Stimulated activated naive CD8-positive, alpha-beta T cell treated with anti-CD3 and anti-CD28 coated beads, Interleukin-15, amount 100 ng/mL, for 72 hours (primary cell): ENCODE measurements around the gene MED10.

ENCODE experiments used
- ATAC-seq: fragments of 150-1000 bp; cut with Tn5 transposase; 2 replicates; pipeline ENCODE4 v1.10.0; 2021; ENCODE audit warnings: mild to moderate bottlenecking, moderate library complexity
- DNase-seq, 2 donors: peaks; one replicate each; pipeline ENCODE4 v3.0.0; 2021 to 2022
- H3K27ac Mint-ChIP-seq, 2 donors: one replicate each; pipeline ENCODE4 v1.8.0; 2022; ENCODE audit warnings: mild to moderate bottlenecking in 2 of 2, mixed read lengths in 2 of 2, moderate library complexity in 2 of 2
- H3K27me3 Mint-ChIP-seq: one replicate; pipeline ENCODE4 v1.8.0; 2022; ENCODE audit warnings: mixed read lengths
- H3K4me1 Mint-ChIP-seq: one replicate; pipeline ENCODE4 v1.8.0; 2022; ENCODE audit warnings: mild to moderate bottlenecking, mixed read lengths
- H3K4me3 Mint-ChIP-seq, 2 donors: one replicate each; pipeline ENCODE4 v1.8.0; 2022; ENCODE audit warnings: mild to moderate bottlenecking in 2 of 2, mixed read lengths in 2 of 2, moderate library complexity in 1 of 2
- H3K9me3 Mint-ChIP-seq, 2 donors: one replicate each; pipeline ENCODE4 v1.8.0; 2022; ENCODE audit warnings: mixed read lengths in 2 of 2

MED10 gene

DNA sequence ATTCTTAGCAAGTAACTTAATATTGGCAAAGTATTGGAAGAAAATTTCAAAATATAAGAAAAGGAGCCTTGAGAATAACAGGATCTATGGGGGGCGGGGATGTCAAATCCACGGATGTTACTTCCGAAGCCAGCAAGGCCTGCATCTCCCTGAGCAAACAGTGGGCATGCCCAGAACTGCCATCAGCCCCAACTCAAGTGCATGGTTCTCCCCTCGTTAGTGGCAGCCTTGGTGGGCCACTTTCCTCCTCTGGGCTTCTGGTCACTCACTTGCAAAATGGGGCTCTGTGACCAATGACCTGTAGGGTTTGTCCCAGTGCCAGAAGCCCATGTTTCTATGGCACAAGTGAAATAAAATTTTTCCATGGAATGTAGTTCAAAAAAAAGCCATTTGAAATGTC, 27.2 kb upstream of the MED10 start:
- H3K9me3 Mint-ChIP-seq: no peaks in the 10 kb centered on the region
- H3K4me1 Mint-ChIP-seq: peaks cover 7% of the 10 kb centered on the region
- DNase-seq: no peak
- no peak overlapping the region for H3K4me3 Mint-ChIP-seq
- no peak for ATAC-seq
- H3K27ac Mint-ChIP-seq: no peak overlapping the region
- H3K27me3 Mint-ChIP-seq: peaks cover 38% of the 10 kb centered on the region

DNA sequence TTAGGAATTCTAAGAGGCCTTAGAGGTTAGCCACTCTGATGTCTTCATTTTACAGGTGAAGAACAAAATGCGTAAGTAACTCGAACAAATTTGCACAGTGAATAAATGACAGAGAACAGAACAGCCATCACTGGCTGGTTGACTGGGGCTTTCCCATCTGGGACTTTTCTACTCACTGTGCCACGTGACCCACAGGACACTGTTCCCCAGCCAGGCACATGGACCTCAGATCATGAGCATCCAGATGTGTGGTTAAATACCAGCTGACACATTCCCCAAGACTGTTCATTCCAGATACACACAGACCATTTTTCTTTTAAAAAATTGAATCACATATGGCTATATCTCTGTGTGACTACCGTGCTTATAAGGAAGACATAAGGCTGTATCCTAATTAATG, 25.8 kb upstream of the MED10 start:
- peaks cover 42% of the 10 kb centered on the region for H3K27me3 Mint-ChIP-seq
- no peak for ATAC-seq
- DNase-seq: no peak
- no peak overlapping the region for H3K27ac Mint-ChIP-seq
- H3K4me1 Mint-ChIP-seq: peaks cover 7% of the 10 kb centered on the region
- H3K4me3 Mint-ChIP-seq: no peak overlapping the region
- H3K9me3 Mint-ChIP-seq: no peaks in the 10 kb centered on the region

DNA sequence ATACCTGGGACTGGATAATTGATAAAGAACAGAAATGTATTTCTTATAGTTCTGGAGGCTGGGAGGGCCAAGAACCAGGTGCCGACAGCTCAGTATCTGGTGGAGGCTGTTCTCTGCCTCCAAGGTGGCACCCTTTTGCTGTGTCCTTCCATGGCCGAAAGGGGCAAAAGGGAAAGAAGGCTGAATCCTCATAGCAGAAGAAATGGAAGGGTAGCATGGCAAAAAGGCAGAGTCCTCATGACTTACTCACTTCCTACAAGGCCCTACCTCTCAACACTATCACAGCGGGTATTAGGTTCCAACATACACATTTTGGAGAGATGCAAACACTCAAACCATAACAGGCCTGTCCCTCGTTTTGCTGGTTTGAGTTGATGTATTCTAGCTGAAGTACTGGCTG, 25.1 kb upstream of the MED10 start:
- DNase-seq (no peak), ATAC-seq (no peak)
- Mint-ChIP-seq H3K27ac (no peak overlapping the region), H3K9me3 (no peaks in the 10 kb centered on the region), H3K4me1 (peaks cover 2% of the 10 kb centered on the region), H3K4me3 (no peak overlapping the region), H3K27me3 (peaks cover 35% of the 10 kb centered on the region)

DNA sequence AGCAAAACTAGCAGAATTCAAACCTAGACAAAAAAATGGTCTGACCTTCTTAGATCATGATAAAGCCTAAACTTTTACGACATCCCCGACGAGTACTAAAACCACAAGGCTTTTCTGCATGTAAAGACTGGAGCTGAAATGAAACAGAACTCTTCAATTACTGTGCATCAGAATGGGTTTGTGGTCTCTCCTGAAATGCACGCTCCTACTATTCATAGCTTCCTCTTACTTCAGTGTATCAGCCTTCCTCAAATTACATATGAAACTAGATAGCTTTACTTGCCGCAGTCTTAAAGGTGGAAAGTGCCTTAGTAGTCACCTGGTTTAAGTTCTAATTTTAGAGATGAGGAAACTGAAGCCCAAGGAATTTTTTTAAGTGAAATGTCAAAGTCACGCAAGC, 24.6 kb upstream of the MED10 start:
- no peak overlapping the region for H3K27ac Mint-ChIP-seq
- H3K4me3 Mint-ChIP-seq: no peak overlapping the region
- no peaks in the 10 kb centered on the region for H3K4me1 Mint-ChIP-seq
- no peak for ATAC-seq
- peaks cover 33% of the 10 kb centered on the region for H3K27me3 Mint-ChIP-seq
- no peaks in the 10 kb centered on the region for H3K9me3 Mint-ChIP-seq
- DNase-seq: no peak

DNA sequence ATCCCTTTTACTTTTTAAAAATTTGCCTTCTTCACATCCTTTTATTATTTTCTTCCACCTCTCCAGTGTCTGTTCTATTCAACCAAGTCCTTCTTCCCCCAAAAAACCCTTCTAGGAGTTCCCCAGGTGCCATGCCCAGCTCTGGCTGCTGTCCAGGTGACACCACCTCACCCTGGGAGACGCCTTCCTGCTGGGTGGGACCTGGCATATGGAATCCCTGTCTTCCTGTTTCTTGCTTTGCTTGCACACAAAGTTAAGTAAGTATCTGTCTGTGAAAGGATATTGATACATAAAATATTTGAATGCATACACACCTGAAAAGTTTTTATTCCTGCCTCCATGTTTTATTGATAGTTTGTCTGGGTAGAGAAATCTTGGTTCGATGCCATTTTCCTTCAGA, 23.1 kb upstream of the MED10 start:
- DNase-seq: no peak
- Mint-ChIP-seq H3K27ac (no peak overlapping the region), H3K4me1 (no peaks in the 10 kb centered on the region), H3K4me3 (no peak overlapping the region), H3K27me3 (peaks cover 33% of the 10 kb centered on the region), H3K9me3 (no peaks in the 10 kb centered on the region)
- ATAC-seq: no peak

DNA sequence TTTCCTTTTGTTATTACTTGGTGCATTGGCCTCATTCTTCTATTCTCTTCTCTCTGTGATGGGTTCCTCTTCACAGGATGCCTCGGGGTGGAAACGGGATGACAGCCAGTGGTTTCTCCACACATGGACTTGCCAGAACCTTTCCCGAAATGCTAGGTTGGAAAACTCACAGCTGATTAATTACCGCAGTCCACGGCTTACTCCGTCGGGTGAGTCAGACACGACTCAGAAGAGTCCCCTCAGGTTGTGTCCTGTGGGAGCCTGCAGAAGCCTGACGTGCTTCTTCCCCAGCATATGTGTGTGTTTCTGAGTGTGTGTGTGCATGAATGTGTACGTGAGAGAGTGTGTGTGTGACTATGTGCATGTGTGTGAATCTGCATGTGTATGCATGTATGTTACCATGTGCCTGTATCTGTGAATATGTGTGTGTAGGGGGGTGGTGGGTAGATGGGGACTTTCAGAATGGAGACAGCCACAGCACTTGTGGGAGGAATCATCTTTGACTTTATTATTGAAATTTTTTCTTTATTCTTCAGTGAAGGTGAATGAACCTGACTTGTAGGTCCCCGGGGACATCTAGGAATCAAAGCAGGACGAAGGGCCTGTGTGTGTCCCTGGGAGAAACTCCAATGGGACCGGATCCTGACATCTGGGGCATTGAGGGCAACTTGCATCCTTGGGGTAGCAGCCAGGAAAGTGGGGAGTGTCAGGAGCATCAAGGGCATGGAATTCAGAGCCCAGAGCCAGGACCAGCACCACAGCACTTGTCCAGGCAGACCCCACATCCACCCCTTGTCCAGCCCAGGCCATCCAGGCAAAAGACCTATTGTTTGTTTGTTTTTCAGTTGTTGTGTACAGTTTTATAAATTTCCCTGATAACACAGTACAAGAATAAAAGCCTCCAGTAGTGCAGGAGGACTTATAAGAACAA, 21.9 kb upstream of the MED10 start:
- Mint-ChIP-seq H3K4me1 (no peaks in the 10 kb centered on the region), H3K9me3 (no peaks in the 10 kb centered on the region), H3K27me3 (peaks cover 33% of the 10 kb centered on the region), H3K27ac (no peak overlapping the region), H3K4me3 (no peak overlapping the region)
- ATAC-seq (no peak), DNase-seq (no peak)

DNA sequence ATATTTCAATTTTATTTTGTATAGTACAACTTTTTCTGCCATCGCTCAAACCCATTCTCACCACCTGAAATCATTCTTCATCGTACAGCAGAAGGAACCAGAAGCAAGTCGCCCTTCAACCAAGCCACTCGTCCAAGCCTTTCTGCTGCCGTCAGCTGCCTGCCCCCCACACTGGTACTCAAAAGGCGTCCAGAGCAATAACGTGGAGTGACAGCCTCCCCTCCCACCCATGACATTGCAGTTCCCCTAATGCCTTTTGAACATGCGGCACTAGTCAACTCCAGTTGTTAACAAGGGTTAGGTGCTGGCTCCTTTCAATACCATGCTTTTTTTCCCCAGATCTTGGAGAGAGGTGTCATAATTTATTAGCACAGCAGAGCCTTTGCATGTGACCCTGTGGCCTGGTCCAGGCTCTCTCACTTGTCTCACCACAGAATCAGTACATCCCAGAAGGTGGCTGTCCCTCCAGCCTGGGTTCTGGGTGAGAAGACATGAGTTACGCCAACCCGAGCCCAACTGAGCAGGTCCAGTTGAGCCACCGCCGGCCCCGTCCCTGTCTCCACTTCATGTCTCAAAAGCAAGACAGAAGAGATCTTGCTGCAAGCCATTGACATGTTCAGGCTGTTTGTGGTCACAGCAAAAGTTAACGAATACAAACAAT, 20.4 kb upstream of the MED10 start:
- H3K4me1 Mint-ChIP-seq: peaks cover 6% of the 10 kb centered on the region
- DNase-seq: no peak
- H3K27me3 Mint-ChIP-seq: peaks cover 33% of the 10 kb centered on the region
- H3K27ac Mint-ChIP-seq: no peak overlapping the region
- H3K9me3 Mint-ChIP-seq: no peaks in the 10 kb centered on the region
- no peak overlapping the region for H3K4me3 Mint-ChIP-seq
- no peak for ATAC-seq

DNA sequence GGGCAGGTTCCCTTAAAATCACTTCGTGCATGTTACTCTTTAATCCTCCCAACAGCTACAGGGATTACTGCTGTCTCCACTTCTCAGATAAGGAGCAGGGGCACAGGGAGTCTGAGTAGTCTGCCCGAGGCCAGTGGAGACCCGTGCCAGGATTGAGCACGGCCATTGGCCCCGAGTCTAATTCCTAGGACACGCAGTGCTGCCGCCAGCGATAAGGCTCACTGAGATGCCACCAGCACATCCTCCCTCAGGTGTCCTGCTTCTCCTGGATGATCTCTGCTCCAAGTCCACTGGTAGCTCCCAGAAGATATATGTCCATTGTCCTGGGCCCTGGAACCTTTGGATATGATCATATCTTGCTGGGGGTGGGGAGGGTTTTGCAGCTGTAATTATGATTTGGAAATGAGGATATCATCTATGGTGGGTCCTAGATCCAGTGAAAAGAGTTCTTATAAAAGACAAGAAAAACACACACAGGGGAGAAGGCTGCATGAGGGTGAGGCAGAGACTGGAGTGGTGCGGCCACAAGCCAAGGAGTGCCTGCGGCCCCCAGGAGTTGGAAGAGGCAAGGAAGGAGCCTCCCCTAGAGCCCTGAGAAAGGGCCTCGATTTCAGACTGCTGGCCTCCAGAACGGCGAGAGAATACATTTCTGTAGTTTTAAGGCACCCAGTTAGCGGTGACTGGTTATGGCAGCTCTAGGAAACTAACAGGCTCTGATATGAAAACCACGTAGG, 19.4 kb upstream of the MED10 start:
- DNase-seq (no peak), ATAC-seq (no peak)
- peaks cover 12% of the 10 kb centered on the region for H3K4me1 Mint-ChIP-seq
- no peak overlapping the region for H3K4me3 Mint-ChIP-seq
- no peak overlapping the region for H3K27ac Mint-ChIP-seq
- peaks cover 24% of the 10 kb centered on the region for H3K27me3 Mint-ChIP-seq
- peaks cover 0 to 7% of the 10 kb centered on the region in 2 donors for H3K9me3 Mint-ChIP-seq

DNA sequence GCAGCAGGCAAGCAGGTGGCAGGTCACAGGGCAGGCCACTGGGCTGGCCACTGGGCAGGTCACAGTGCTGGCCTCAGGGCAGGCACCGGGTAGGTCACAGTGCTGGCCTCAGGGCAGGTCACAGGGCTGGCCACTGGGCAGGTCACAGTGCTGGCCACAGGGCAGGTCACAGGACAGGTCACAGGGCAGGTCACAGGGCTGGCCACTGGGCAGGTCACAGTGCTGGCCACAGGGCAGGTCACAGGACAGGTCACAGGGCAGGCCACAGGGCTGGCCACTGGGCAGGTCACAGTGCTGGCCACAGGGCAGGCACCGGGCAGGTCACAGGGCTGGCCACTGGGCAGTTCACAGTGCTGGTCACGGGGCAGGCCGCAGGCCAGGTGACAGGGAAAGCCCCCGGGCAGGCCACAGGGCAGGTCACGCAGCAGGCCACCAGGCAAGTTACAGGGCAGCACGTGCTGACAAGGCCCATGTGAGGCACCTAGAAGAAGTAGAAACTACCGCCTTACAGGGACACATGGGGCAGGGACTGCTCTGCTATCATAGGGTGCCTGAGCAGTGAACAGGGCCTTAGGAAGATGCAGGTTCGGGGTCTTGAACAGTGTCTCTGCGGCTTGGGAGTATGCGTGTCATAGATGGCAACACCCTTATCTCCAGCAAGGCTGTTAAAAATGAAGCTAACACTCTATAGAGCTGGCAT, 18.6 kb upstream of the MED10 start:
- Mint-ChIP-seq H3K9me3 (peaks cover 0 to 10% of the 10 kb centered on the region in 2 donors), H3K27me3 (peaks cover 17% of the 10 kb centered on the region)

DNA sequence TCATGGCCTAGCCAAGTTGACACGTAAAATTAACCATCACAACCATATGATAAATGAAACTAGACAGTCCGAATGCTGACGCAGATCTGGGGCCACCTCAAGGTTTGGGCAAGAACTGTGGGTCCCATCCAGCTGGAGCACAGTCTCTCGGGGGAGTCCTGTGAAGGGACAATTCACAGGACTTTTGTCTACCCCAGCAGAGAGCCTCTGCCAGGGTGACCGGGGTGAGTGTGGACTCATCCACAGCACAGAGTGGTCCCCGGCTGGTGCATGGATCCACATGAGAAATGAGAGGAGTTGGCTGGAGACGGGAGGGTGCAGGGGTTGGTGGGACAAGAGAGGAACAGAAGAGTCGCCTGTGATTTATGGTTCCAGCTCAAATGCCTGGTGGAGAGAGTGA, 17.7 kb upstream of the MED10 start:
- H3K27ac Mint-ChIP-seq: peak overlapping the region in 1 of 2 donors; percentile 10
- H3K27me3 Mint-ChIP-seq: peaks cover 9% of the 10 kb centered on the region
- peaks cover 0 to 12% of the 10 kb centered on the region in 2 donors for H3K9me3 Mint-ChIP-seq
- no peak for DNase-seq
- ATAC-seq: no peak
- no peak overlapping the region for H3K4me3 Mint-ChIP-seq
- H3K4me1 Mint-ChIP-seq: peaks cover 12% of the 10 kb centered on the region

More for the DNA sequence above, 18.6 kb upstream of the MED10 start:
- Mint-ChIP-seq H3K27ac (no peak overlapping the region), H3K4me3 (no peak overlapping the region), H3K4me1 (peaks cover 12% of the 10 kb centered on the region)
- DNase-seq (no peak), ATAC-seq (no peak)

DNA sequence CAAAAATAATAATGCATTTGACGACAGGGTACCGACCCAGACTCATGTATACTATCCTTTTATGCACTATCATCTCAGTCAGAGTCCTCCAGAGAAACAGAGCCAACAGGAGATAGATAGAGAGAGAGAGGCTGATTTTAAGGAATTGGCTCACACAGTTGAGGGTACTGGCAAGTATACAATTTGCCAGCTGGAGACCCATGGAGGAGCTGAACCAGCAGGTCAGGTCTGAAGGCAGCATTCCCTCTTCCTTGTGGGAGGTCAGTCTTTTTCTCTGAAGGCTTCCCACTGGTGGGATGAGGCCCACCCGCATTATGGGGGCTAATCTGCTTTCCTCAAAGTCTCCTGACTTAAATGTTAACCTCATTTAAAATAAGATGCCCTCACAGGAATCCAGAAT, 17.3 kb upstream of the MED10 start:
- Mint-ChIP-seq H3K4me3 (no peak overlapping the region), H3K27ac (no peak overlapping the region), H3K4me1 (peaks cover 12% of the 10 kb centered on the region), H3K27me3 (peaks cover 12% of the 10 kb centered on the region), H3K9me3 (peaks cover 0 to 16% of the 10 kb centered on the region in 2 donors)
- ATAC-seq: no peak
- no peak for DNase-seq

DNA sequence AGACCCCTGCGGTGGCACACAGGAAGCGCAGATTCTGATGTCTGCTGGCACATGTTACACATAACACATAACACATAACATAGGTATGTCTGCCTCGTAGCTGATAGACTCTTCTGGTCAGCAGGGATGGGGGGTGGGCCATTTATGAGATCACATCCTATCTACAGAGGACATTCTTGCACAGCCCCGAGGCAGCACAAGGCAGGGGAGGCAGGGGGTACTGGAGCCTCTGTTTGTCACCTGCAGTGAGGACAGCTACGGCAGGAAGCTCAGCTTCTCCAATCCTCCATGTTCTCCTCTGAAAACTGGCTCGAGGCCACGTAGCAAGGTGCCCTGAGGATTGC, 16.7 kb upstream of the MED10 start:
- Mint-ChIP-seq H3K9me3 (peaks cover 0 to 17% of the 10 kb centered on the region in 2 donors), H3K4me1 (peaks cover 12% of the 10 kb centered on the region), H3K4me3 (no peak overlapping the region), H3K27ac (no peak overlapping the region), H3K27me3 (peaks cover 15% of the 10 kb centered on the region)
- no peak for DNase-seq
- no peak for ATAC-seq

DNA sequence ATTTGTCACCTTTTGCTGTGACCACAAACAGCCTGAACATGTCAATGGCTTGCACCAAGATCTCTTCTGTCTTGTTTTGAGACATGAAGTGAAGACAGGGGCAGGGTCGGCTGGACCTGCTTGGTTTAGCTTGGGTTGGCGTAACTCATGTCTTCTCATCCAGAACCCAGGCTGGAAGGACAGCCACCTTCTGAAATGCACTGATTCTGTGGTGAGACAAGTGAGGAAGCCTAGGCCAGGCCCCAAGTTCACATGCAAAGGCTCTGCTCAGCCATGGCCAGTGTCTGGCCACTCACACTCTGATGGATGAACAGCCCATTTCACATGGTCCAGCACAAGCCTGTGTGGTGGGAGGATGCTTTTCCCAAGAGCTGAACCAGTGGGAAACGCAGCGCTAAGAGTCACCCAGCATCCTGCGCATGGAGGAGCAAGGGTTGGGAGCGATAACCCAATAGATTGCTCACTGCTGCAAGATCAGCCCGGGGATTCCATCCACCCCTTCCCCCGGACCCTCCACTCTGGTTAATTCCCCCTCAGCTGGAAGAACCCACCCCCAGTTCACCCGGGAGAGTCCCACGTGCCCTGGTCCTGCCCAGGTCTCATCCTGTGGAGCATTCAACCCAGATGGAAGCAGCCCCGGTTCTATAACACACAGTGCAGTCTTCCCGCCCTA, 16.2 kb upstream of the MED10 start:
- Mint-ChIP-seq H3K27me3 (peaks cover 16% of the 10 kb centered on the region), H3K9me3 (peaks cover 0 to 17% of the 10 kb centered on the region in 2 donors), H3K4me1 (peaks cover 12% of the 10 kb centered on the region), H3K27ac (no peak overlapping the region), H3K4me3 (no peak overlapping the region)
- ATAC-seq (no peak), DNase-seq (no peak)

DNA sequence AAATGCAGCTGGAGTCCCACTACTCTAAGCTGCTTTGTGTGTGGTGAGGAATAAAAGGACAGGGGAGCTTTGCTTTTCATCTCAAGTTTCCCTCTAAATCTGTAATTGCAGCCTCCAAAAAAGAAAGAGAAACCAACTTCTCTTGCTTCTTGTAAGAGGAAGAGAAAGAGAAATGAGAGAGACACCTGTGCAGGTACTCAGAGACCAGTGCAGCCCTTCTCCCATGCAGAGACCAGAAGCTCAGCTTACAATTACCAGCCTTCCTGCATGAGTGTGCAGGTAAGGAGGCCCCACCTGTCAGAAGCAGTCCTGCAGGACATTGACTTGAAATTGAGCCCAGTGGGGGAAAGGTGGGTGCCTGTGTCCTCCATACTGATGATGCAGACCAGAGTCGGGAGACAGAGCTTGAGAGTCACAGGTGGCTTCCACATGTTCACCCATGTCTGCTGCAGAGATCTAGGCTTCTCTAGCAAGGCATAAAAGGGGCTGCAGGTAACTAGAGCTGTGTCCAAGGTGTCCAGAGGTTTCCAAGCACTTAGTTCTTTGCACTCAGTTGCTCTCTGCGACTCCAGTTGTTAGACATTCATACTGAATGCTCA, 15.3 kb upstream of the MED10 start:
- DNase-seq (no peak), ATAC-seq (no peak)
- Mint-ChIP-seq H3K27me3 (peaks cover 21% of the 10 kb centered on the region), H3K9me3 (peaks cover 0 to 17% of the 10 kb centered on the region in 2 donors), H3K27ac (peak overlapping the region; percentile 46 to 54), H3K4me1 (peaks cover 12% of the 10 kb centered on the region), H3K4me3 (peak overlapping the region in 1 of 2 donors; percentile 65)
